GM21737 (cell line): ENCODE results near the gene PAPSS2.
"Not testable (repeated sequence)": the region's sequence is repeated elsewhere in the genome, so short reads cannot be mapped to it uniquely, and the experiment has no call there.

Experiments
- ATAC-seq: cut with Tn5 transposase; IDR thresholded peaks from one replicate; pipeline ENCODE4 v1.9.1; 2021; ENCODE audit warnings: mild to moderate bottlenecking, moderate library complexity; ENCODE audit not compliant: unreplicated experiment

The PAPSS2 gene

DNA sequence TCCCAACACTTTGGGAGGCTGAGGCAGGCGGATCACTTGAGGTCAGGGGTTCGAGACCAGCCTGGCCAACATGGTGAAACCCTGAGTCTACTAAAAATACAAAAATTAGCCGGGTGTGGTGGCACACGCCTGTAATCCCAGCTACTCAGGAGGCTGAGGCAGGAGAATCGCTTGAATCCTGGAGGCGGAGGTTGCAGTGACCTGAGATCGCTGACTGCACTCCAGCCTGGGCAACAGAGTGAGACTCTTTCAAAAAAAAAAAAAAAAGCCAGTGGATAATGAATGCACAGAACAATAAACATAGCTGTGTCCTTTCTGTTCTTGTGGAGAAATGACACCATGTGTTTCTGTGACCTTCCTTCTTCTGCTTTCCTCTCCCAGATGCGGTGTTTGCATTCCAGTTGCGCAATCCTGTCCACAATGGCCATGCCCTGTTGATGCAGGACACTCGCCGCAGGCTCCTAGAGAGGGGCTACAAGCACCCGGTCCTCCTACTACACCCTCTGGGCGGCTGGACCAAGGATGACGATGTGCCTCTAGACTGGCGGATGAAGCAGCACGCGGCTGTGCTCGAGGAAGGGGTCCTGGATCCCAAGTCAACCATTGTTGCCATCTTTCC, 83.4 kb downstream of the PAPSS2 start:
- ATAC-seq, result not testable (repeated sequence)

DNA sequence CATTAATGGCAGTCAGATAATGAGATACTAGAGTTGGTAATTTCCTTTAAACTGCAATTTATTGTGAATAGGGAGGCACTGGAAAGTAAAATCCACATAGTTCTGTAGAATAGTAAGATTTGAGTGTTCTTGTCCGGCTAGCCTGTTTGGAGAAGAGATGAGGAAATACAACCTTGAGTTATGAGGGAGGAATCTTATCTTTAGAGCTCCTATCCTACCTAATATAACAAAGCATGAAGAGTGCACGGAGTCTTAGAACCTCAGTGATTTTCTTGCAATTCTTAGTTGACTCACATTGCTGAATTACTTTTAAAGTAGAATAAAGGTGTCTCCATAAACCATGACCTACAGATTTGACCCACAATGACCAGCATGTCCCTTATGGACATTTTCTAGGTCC, 84.9 kb downstream of the PAPSS2 start:
- no peak for ATAC-seq

DNA sequence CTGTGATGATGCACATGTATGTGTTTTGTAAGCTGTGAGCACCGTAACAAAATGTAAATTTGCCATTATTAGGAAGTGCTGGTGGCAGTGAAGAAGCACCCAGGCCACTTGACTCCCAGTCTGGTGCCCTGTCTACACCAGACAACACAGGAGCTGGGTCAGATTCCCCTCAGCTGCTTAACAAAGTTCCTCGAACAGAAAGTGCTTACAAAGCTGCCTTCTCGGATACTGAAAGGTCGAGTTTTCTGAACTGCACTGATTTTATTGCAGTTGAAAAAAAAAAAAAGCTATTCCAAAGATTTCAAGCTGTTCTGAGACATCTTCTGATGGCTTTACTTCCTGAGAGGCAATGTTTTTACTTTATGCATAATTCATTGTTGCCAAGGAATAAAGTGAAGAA, 87.2 kb downstream of the PAPSS2 start:
- ATAC-seq, result no peak

DNA sequence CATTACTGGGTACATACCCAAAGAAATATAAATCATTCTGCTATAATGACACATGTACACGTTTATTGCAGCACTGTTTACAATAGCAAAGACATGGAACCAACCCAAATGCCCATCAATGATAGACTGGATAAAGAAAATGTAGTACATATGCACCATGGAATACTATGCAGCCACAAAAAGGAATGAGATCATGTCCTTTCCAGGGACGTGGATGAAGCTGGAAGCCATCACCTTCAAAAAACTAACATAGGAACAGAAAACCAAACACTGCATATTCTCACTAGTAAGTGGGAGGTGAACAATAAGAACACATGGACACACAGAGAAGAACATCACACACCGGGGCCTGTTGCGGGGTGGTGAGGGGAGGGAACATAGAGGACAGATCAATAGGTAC, 88.6 kb downstream of the PAPSS2 start:
- ATAC-seq, result not testable (repeated sequence)

DNA sequence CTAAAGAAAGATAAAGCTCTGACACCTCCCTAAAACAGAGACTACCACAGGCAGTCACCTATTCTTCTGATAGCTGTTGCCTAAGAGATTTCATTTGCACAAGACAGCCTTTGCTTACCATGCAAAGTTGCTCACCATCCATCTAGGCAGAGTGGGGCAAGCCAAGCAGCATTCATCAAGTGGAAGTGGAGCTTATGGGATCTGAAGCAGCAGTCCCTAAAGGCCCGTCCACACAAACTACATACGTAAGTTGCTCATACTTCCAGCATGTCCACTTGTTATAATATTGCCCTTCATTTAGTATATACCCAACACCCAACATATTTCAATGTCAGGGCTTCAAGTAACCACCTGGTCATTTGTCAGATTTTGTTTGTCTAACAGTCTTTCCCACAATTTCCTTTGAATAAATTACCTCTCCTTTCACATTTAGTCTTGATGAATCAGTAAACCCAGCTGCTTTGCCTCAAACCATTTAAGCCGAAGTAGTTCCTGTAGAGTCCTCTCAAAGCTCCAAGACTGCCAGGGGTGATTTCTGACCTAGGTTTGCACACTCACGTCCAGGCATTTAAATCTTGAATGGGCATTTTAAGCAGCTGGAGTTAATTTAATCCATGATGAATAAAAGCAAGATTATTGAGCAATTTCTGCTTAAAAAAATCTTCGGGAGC, 90.5 kb downstream of the PAPSS2 start:
- no peak for ATAC-seq

DNA sequence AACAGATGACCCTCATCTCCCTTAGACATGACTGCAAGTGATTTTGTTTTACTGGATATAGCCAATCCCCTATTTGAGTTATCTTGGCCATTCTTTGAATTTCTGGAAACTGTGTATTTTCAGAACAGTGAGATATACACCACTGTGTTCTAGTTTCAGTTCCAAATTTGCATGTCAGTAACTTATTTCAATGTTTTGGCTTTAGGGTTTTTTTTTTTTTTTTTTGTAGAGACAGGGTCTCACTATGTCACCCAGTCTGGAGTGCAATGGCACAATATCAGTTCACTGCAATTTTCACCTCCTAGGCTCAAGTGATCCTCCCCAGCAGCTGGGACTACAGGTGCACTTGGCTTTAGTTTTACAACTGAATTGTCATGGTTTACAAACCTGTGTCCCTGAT, 91.1 kb downstream of the PAPSS2 start:
- peak; percentile 75 for ATAC-seq

DNA sequence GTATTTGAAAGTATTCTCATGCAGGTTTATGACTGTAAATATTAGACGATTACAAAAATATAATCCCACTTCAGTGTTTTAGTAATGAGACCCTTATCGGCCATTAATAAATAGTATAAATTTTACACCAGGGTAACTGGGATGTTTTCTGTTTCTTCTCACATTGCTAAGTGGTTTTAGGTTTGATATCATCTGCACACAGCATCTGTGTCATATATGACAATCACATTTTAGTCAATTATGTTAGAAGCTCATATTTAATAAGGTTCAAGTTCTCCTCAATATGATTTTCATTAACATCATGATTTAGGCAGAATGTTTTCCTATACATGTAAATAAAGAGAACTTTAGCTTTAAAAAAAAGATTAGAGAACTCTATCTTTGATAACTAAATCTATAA, 91.6 kb downstream of the PAPSS2 start:
- ATAC-seq, result no peak

DNA sequence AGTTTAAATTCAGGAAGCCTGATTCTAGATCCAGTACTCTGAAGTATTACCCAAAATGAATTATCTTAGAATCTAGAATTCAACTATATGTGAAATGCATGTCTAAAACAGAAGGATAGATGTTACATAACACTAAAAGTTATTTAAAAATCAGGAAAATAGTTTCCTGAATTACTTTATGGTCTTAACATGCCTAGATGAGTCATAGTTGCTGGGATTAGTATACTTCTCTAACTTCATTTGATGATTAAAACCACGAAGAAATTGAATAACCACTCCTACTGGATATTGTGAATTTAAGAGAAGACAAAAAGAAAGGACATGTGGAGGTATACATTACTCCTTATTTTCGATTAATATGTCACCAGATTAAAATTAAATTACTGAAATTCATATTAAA, 92.9 kb downstream of the PAPSS2 start:
- ATAC-seq, result no peak

DNA sequence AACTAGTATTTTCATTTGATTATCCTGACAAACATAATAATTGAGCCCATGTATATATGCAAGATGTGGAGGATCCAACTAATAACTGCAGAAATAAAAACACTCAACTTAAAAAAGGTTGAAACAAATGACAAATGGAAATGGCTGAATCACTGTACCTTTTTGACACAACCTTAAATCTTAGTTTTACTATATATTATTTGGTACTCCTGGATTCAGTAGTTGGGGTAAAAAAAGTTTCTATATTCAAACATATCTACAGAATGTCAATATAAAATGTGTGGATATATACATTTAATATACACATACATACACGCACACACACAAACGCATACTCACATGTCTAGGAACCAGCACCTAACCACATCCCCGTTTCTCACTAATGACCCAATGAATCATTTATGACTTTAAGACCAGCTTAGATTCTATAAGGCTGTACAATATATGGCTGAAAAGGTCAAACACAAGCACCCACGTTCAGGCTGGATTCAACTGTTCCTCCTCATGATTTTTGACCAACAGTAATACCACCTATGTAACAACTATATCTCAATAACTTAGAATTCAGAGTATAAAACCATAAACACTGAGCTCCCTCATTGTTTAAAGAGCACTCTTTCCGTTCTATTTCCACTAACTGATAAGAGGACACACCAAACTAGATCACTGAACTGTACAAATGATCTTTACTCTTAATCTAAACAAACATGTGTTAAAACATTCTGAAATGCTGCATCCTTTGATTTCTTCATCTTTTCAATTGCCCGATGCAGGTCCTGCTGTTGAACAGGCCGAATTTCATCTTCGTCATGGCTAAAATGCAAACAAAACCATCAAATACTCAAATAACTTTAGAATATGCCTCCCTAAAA, 94.6 kb downstream of the PAPSS2 start:
- no peak for ATAC-seq

DNA sequence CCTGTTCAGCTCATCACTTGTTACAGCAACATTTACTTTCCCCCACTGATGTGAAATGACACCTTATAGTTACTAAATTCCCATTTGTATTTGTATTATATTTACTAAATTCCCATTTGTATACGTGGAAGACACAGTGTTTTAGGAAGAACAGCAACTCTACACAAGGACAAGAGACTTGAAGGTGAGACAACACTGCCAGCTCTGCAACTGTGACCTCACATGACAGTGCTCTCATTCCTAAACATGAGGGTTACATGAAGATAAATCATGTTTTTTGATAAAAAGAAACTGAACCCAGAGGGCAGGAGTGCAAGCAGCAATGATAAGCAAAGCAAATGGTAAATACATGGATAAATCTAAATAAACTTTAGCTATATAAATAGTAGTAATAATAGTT, 98.0 kb downstream of the PAPSS2 start:
- ATAC-seq, result no peak

DNA sequence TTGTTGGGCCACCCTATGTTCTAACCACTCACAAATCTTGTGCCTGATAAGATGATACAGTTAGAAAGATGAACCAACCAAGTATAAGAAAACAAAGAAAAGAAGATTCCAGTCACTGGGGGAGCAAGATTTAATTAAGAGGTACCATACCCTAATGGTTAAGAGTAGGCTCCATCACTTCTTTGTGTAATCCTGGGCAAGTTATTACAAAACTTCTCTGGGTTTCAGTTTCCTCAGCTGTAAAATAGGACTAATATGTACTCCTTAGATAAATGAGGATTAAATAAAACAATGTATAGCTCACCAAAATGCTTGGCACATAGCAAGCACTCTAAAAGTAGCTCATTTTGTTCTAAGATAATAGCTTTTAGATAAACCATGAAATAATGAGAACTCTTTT, 99.9 kb downstream of the PAPSS2 start:
- ATAC-seq, result no peak

DNA sequence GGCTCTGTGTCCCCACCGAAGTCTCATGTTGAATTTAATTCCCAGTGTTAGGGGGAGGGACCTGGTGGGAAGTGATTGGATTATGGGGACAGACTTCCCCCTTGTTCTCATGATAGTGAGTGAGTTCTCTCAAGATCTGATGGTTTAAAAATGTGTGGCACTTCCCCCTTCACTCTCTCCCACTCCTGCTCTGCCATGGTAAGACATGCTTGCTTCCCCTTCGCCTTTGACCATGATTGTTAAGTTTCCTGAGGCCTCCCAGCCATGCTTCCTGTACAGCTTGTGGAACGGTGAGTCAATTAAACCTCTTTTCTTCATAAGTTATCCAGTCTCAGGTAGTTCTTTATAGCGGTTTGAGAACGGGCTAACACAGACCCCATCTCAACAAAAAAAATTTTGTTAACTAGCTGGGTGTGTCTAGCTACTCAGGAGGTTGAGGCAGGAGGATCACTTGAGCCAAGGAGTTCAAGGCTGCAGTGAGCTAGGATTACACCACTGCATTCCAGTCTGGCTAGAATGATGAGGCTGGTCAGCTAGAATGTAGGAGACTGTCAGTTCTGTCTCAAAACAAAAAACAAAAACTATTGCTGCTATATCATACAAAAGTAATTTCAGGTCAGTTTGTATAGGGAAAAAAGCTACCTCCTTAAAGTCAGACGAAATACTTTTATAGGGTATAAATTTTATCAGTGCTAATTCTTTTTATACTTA, 100.7 kb downstream of the PAPSS2 start:
- no peak for ATAC-seq

DNA sequence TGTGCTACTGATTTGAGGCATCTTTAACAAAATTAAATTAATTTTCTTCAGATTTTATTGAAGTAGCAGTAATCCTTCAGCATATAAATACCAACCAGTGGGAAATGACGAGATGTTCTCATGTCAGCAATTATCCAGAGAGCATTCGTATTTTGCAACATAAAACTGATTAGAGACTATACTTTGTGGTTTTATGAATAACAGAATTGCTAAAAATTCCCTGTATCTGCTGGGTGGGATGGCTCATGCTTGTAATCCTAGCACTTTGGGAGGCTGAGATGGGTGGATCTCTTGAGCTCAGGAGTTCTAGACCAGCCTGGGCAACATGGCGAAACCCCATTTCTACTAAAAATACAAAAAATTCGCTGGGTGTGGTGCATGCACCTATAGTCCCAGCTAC, 101.5 kb downstream of the PAPSS2 start:
- no peak for ATAC-seq

DNA sequence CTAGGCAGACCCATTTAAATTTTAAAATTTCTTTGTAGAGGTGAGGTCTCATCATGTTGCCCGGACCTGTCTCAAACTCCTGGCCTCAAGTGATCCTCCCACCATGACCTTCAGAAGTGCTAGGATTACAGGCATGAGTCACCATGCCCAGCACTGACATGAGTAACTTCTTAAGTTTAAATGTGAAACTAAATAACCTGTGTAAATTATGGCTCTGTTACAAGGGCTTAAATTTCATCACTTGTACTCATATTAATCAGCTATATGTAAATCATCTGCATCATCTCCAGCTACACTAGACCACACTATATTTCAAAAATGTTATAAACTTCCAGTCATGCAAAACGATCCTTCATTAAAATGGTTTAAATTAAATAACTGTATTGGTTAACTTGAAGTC, 102.2 kb downstream of the PAPSS2 start:
- ATAC-seq, result no peak

DNA sequence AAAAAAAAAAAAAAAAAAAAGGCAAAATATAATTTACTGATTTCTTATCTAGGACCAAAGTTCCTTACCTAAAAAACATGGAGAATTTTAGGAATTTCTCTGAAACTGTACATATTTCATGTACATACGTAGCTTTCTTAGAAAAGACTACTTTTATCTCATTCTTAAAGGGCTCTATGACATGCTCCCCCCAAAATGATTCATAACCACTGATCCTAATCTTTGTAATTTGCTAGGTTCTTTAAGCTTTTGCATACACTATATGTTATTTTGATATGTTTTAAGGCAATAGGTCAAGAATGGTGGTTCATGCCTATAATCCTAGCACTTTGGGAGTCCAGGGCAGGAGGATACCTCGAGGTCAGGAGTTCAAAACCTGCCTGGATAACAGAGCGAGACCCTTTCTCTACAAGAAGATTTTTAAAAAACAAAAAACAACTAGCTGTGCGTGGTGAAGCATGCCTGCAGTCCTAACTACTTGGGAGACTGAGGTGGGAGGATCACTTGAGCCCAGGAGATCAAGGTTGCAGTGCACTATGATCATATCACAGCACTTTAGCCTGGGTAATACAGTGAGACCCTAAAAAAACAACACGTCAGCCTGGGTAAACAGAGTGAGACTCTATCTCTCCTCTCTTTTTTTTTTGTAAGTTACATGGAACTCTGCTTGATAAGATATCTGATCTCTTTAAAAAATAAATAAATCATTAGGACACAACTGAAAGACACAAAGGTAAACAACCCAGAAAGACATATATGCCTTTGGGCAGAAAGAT, 103.6 kb downstream of the PAPSS2 start:
- no peak for ATAC-seq

DNA sequence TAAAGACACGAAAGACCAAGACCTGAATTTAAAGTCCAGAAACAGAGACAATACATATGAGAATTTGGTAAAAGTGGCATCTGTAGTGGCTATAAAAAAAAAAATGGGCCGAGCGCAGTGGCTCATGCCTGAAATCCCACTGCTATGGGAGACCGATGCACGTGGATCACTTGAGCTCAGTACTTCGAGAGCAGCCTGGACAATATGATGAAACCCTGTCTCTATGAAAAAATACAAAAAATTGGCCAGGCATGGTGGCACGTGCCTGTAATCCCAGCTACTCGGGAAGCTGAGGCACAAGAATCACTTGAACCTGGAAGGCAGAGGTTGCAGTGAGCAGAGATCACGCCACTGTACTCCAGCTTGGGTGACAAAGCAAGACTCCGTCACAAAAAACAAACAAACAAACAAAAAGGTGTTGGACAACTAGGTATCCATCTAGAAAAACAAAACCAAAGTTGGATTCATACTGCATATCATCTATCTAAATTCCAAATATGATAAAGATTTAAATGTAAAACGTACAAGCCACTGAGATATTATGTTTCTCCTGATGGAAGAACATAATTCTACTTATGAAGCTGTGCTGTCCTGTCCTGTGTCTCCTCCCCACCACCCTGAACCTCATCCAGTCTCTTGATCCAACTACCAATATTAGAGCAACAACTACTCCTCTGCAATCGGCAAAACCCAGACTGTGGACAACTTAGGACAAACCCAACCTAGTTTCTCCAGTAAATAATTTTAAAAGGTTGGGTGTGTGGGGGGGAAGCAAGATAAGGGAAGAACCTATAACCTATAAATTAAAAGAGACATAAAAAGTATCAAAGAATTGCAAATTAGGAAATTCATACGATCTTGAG, 104.6 kb downstream of the PAPSS2 start:
- no peak for ATAC-seq

DNA sequence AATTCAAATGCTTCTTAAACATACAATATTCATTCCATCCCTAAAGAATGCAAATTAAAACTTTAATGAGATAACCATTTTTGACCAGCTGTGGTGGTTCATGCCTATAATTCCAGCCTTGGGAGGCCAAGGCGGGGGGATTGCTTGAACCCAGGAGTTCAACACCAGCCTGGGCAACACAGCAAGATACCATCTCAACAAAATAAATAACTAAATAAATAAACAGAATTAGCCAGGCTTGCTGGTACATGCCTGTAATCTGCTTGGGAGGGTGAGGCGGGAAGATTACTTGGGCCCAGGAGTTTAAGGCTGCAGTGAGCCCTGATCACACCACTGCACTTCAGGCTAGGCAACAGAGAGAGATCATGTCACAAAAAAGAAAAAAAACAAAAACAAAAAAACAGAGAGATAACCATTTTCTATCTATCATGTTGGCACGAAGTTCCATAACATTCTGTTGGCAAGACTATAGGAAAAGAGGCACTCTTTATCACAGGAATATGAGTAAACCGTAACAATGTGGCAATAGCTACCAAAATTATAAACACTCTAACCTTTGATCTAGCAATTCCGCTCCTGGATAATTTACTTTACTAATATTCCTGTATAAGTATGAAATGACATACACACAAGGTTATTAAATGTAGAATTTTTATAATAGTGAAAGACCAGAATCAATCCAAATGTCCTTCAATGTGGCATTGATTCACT, 106.1 kb downstream of the PAPSS2 start:
- no peak for ATAC-seq

DNA sequence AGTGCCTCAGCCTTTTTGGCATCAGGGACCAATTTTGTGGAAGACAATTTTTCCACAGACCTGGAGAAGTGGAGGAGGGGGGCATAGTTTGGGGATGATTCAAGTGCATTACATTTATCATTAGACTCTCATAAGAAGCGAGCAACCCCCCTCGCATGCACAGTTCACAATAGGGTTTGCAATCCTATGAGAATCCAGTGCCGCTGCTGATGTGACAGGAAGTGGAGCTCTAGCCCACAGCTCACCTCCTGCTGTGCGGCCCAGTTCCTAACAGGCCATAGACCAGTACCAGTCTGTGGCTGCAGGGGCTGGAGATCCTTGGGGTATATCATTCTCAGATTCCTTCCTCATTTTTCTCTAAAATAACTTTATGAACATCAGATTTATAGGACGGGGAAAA, 107.6 kb downstream of the PAPSS2 start:
- no peak for ATAC-seq

DNA sequence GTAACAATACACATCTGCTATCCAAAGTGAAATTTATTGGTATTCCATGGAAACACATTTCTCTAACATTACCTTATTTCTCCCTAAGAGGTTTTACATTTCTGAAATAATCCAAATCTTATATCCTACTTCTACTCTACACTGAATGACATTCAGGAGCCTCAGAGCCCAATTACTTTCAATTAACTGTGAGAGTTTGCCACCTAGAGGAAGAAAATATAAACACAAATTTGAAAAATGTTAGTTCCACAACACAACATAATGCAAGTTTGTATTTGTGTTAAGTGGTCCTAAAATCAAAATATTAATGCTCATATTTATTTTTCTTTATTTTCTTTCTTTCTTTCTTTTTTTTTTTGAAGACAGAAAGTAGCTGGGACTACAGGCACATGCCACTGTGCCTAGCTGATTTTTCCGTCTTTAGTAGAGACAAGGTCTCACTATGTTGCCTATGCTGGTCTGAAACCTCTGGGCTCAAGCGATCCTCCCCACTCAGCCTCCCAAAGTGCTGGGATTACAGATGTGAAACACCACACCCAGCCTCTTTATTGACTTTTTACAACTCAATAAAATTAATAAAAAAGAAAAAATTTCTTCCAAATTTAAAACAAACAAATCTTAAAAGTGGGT, 112.3 kb downstream of the PAPSS2 start:
- no peak for ATAC-seq
